ENCODE data around the gene PELI2.

The PELI2 gene, protein sequence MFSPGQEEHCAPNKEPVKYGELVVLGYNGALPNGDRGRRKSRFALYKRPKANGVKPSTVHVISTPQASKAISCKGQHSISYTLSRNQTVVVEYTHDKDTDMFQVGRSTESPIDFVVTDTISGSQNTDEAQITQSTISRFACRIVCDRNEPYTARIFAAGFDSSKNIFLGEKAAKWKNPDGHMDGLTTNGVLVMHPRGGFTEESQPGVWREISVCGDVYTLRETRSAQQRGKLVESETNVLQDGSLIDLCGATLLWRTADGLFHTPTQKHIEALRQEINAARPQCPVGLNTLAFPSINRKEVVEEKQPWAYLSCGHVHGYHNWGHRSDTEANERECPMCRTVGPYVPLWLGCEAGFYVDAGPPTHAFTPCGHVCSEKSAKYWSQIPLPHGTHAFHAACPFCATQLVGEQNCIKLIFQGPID
- 8.6 to 34.9 (median 25.9) reads per million in 3 experiments for total RNA-seq

DNA sequence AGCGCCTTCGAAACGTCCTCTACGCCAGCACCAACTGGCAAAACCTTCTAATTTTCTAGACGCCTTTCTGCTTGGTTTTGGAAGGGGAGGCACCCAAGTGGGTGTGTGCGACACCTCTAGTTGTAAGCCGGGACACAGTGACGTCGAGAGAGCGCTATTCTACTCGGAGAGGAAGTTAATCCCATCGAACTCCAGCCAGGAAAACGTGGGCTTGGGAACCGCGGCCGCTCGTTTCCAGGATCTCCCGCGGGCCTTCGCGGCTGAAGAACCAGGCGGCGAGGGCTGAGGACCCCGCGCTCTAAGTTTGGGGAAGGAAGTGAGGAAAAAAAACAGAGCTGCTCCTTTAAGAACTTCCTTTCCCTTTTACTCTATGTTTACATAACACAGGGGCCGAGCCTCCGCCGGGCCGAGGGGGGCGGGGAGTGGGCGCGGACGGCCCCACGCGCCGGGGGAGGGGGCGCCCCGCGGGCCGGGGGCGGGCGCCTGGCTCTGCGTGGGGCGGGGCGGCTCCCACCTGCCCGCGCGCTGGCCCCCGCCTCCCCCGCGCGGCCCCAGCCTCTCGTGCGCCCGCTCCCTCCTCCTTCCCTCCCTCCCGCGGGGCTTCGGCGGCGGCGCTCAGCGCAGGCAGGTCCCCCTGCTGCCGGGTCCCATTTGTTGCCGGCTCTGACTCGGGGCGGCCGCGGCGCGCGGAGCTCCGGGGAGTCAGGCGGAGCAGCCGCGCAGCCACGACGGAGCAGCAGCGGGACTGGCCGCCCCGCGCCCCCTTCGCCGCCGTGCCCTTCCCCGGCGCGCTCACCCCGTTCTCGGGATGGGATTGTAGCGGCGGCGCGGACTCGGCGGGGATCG lies at the start of gene PELI2:
Gene PELI2, plus strand, starts transcription at position 647 of the 846 bp plus-strand sequence. CDS start 250 bp downstream, outside the sequence.
- DNase-seq: peak; percentile 91

DNA sequence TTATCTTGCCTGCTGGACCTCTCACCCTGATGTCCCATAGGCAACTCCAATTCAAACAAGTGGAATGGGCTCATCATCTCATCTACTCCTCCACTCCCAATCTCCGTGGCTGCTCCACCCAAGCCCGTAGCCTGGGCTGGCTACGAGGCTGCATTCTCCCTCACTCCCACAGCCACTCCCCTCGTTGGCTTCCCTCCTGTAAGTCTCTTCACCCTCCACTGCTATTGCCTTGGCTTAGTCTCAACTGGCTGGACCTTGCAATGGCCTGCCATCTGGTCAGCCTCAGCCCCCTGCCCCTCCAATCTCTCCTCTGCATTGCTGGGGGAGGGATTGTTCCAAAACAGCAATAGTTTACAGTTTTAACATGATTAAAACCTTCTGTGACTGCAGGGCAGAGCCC lies 44.4 kb upstream of the PELI2 start:
- no peak for DNase-seq

DNA sequence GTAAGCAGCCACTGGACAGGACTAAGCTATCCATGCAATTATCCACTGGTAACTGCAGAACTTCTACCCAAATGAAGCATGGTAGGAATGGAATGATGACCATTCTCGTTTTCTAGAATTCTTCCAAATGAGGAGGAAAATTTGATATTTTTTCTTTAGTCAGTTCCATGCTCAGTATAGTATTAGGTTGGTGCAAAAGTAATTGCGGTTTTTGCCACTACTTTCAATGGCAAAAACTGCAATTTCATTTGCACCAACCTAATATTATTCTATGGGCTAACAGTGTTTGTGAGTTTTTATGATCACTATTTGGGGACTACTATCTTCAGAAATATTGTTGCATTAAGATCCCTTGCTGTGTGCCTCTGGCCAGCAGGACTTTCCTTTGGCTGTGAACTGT lies 42.9 kb upstream of the PELI2 start:
- DNase-seq: no peak

DNA sequence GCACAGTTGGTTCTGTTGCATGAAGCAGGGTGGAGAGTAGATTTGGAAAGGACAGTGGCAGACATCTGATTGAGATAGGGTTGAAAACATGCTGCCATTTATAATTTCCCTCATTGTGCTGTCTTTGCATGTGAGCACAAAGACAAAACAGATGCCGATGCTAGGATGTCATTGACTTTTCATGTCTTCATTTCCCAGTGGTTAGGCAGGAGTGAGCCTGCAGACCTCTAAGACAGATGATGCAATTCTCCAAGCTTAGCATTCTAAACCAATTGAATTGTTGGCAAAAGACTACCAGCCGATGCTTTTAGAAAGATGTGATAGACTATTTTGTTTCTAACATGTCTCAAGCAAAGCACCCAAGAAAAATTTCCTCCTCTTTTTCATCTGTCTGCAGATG lies 37.1 kb upstream of the PELI2 start:
- no peak for DNase-seq

DNA sequence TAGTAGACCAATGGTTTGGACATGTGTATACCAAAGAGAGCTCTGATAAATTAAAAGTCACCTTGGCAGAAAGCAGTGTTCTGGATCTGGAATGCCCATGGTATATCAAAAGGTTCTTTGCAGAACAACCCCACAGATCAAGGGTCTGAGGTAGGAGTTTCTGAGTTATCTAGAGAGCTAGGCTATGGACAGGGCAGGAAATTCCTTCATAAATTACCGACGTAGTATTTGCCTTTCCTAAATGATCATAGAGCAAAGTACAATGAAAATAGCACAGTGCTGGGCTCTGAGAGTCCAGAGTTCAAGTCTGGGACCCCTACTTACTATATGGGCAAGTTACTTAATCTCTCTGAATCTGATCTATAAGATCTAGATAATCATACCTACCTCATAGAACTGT lies 35.3 kb upstream of the PELI2 start:
- DNase-seq: no peak

DNA sequence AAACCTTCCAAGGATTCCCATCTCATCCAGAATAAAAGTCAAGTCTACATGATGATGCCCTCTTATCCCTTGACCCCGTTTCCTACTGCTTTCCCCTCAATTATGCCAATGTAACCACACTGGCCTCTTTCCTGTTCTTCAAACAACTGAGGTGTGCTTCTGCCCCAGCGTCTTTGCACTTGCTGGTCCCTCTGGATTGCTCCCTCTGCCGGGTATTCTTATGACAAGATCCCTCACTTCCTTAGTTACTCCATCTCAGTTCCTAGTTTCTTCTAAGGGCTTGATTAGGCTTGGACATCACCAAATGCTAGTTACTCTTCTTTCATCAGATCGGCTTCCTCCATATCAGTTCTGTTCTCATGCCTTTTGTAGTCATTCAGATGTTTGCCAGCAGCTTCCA lies 32.7 kb upstream of the PELI2 start:
- DNase-seq: no peak

DNA sequence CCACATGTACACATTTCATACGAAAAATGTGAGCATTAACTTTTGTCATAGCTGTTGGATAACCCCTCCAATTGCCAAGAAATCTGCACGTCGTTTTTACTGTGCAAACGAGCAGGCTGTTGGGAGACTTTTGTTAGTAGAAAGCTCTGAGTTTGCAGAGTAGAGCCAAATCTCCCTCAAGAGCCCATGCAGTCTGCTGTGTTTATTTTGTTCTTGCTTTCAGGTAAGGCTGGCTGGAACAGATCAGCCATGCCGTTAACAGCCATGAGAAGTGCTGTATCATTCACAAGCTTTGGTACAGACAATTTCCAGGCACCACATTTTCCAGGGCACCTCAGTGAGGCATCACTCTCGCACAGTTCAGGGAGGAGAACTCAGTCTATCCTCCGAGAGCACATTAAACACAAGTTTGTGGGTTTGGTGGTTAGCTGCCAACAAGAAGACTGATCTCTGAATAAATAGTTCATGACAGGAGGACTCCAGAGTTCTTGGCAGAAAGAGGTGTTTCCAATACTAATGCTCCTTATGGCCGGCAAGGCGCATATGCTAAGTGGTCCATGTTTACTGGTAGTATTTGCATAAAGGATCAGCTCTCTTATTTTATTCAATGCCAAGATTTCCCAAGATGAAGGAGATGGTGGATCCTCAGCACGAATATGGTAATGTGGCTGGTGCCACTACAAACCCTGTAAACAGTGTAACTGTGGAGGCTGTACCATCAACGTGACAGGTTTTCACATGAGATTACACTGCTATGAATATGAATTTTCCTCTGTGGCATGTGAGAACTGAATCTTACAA lies 30.3 kb upstream of the PELI2 start:
- no peak for DNase-seq

DNA sequence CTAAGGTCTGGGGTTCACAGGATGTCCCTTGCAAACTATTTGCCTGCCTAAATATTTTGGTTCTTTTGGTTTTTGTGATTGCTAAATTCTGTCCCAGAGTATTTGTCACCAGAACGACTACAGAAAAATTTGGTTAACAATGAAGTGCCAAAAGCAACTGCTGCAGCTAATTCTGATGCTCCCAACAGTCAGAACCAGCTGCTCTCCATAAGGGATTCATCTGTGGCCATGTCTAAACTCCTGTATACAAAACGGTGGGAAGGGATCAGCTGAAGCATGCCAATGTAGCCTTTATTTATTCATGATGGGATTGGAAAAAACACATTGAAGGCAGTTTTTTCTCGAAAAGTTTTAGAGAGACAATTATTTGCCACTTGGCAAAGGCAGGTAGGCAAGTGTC lies 29.3 kb upstream of the PELI2 start:
- DNase-seq: no peak

DNA sequence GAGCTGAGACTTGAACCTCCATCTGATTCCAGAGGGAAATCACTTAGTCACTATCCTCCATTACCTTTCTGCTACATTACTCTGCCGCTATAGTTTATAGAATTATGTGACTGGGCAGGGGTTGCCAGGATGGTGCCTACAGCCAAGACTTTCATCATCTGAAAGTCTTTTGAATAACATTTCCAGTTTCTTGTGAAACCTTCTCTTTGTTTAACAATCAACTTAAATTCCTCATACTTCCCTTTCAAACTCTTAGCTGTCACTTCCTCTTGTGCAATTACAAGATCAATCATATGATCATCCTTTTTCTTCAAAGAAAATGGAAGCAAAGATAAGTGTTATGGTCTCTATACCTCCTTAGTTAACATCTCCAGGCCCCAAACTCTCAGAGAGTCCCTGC lies 25.4 kb upstream of the PELI2 start:
- DNase-seq: no peak

DNA sequence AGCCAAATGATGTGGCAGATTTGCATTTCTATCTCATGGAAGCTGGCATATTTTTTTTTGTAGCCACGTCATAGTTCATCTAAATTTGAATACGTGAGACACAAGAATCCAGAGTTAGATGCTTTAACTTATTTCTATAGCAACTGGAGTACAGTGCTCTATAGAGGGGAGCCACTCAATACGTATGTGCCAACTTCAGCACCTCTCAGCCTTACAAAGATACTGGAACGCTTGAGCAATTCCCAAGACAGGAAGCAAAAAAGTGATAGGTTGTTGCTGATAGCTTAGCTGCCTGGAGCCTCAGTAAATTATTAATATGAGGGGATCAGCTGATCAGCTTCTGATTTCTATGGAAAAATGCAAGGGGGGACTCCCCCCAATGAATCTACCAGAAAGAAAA lies 24.1 kb upstream of the PELI2 start:
- DNase-seq: no peak

DNA sequence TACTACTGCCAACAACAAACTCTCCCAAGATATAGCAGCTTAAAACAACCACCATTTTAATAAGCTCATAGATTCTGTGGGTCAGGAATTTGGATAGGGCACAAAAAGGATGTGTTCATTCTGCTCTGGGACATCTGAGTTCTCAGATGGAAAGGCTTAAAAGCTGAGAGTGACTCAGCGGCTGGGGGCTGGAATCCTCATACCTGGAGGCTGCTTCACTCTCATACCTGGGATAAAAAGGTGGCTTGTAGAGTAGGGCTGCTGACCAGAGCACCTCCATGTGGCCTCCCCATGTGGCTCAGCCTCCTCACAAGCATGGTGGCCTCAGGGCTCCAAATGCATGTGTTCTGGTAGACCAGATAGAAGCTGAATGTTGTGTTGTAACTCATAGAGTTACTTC lies 20.2 kb upstream of the PELI2 start:
- DNase-seq: no peak

DNA sequence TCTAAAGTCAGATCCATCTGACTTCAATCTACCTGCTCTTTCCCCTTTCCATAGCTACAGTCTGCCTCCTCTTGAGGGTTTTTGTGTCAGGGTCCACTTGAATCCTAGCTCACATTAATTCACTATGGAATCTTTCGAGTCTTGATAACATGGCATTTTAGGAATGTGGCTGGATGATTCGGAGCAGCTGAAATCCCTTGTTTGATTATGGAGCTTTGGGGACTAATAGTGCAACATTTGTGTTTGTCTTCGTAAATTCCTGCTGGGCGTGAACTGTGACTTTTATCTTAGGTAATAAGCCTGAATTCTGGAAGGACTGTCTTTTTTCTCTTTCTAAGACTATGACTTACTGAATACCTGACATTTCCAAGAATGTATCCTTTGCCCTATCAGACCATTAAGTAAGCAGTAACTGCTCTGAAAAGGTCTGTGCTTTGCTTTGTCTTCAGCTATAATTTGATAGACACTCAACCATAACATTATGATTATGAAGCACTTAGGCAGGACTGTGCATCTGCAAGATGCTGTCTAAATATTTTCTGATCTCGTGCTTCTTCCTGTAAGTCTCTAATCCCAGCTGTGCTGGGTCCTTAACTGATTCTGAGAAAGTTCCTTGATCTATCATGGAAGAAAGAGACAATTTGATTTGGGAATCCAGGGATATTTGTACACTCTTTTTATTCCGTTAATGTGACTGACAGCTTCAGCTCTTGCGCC lies 19.0 kb upstream of the PELI2 start:
- DNase-seq: no peak

DNA sequence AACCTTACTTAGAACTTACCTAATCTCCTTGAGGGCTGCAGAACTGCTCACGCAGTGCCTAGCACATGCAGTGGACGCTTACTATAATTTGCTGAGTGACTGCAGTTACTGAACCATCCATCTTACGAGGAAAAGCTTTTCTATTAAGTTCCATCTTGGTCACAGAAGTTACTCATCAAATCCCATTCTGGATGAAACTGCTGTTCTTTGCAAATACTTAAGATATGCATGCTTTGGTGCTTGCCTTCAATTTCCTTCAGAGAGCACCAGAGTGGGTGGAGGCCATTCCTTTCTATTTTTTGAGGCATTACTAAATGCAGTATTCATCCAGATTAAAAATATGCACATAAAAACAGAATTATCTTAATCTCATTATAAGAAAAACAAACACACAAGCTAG lies 17.7 kb upstream of the PELI2 start:
- DNase-seq: no peak

DNA sequence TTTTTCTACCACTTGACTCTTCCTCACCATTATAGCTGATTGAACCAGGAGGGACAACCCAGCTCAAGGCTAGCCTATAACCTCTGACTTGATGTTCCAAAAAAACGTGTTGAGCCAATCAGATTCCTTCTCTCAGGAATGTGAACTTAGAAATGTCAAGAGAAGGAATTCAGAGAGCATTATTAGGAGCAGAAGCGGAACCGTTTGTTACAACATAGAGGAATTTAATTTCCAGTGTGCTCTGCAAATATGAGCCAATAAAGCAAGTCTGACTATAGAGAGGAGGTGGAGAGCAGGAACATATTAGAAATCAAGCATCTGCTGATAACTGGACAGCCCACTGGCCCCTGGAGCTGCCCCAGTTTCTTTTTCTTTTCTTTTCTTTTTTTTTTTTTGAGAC lies 15.3 kb upstream of the PELI2 start:
- no peak for DNase-seq

DNA sequence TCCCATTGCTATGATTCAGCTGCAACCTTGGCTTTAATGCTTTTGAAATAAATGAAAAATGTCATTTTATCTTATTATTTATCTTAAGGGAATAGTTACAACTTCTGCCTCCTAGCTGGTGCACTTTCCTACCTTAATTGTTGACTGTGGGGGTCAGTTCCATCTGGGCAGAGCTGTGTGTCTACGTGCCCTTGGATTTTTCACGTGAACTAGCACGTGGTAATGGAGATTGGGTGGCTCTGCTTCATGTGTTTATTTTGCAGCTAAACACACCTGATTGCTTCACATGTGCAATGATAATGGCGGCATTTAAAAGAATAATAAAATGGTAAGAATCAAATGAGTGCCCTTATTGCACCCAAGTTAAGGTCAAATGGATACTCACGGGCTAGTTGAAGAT lies 10.6 kb upstream of the PELI2 start:
- DNase-seq: no peak

DNA sequence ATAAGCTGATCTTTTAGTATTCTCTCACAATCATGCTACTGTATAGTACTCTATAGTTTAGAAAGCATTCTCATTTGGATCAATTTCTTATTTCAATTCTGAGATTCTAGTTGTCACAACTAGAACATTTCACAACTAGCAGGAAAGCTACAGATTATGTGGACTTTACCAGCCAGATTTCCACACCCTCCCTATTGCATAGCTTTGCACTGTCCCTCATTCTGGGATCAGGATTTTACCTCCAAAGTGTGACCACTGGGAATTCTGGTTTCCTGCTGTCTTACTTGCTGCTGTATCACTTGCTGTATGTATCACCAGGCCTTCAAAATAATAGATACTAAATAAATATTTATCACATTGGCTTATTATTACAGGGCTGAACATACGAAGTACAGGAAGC lies 10.2 kb upstream of the PELI2 start:
- no peak for DNase-seq

DNA sequence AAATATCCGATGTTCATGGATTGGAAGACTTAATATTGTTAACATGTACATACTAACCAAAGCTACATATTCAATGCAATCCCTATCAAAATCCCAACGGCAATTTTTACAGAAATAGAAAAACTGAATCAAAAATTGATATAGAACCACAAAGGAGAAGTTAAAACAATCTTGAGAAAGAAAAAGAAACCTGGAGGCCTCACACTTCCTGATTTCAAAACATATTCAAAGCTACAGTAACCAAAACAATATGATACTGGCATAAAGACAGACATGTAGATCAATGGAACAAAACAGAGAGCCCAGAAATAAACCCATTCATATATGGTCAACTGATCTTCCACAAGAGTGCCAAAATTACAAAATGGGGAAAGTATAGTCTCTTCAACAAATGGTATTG lies 5.4 kb upstream of the PELI2 start:
- no peak for DNase-seq

DNA sequence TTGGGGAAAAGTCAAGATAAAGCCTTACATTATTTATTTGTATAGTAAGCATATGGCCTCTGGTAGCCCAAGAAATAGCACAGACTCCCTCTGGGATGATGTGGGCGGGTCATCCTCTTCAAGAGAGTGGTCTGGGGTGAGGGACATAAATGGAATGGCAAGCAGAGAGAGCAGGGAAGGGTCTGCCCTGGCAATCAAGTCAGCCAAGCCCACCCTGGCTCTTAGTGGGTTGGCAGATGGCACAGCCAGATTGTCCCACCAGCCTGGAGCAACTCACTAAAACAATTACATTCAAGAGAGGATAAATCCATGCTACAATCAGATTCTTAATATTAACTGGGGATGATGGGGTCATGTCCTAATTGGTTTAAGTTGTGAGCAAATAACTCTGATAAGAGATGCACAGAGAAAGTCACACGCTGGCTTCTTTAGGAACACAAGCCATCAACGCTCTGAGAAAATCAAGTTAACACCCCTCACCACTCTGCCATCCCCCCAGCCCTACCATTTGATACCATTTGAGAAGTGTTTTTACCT lies 2.8 kb upstream of the PELI2 start:
- no peak for DNase-seq

DNA sequence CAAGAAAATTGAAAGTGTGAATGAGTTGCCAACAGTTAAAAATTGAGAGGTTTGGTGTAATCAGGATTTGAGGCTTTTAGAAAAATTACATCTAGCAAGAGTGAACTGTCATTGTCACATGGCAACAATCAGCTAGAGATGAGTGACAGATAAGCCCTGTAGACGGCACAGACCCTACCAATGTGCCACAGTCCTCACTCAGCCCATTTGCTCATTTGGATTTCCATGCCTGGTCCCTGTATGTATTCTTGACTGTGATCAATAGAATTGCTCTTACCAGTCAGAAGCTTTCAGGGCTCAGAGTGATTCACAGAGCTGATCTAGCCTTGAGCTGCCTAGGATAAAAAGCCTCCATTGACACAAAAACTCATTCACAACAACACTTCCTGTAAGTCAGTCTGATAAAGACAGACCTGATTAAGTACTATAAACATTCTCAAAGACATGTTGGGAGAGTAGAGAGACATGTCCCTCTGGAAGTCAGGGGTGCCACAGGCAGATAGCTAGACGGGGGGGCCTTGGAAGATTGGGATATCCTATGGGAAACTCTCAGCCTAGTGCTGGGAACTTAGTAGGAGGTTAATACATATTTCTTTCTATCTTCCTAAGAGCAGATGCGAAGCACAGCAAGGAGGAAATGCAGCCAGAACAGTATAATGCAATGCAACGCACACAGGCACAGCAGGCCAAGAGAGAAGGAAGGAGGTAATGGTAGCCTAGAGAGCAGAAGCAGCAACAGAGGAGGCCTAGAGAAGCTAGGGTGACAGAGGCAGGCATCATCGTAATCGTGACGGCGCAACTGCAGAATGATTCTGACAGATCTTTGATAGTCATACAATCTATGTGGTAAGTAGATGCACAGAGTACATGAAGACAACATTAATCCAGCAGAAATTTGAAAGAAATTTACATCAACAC lies 2.0 kb upstream of the PELI2 start:
- DNase-seq: no peak

DNA sequence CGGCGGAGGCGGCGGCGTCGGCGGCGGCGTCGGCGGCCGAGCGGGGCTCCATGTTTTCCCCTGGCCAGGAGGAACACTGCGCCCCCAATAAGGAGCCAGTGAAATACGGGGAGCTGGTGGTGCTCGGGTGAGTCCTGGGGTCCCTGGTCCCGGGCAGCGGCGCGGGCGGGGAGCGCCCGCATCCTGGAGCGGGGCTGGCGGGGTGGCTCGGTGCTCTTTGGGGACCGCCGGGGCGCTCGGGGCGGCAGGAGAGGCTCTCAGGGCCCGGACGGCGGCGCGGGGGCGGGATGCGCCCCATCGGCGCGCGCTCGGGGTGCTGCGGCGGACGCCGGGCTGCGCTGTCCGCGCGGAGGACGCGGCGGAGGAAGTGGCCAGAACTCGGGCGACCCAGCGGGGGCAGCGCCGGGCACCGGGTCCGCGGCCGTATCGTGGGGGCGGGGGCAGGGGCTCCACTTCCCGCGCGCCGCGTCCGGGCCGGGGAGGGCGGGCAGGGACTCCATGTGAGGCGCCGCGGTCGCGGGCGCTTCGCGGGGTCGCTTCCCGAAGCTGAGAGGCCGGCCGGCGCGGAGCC lies 485 bp downstream of the PELI2 start:
- DNase-seq: no peak

All from central memory CD4-positive, alpha-beta T cell (primary cell).